ENCODE results near the gene SLC10A1.
A peak's percentile ranks its signal among the peaks of the same experiment; 100 is the strongest.

The SLC10A1 gene

DNA sequence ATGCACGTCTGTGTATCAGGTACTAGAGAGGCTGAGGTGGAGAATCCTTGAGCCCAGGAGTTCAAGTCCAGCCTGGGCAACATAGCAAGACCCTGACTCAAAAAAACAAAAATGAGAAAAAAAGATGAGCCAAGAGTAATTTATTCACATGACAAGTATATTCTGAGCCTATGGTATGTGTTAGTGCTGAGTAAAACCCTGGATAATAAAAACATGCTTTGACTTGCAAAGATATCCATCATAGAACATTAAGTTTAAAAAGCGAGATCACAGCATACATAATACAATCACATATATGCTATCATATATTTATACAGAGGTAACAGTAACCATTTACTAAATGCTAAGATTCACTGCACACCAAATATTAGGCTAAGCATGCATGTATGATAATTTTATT, 23.9 kb upstream of the SLC10A1 start:
- Histone ChIP-seq H3K4me2 (ENCODE audit: low read length) (no peak overlapping the region), H3K9me3 (ENCODE audit: control insufficient read depth, insufficient read depth, low read length) (no peaks in the 10 kb centered on the region), H3K4me1 (ENCODE audit: control insufficient read depth, low read length) (0 out of 2 replicates have a peak, but pooled peaks cover 2% of the 10 kb centered on the region), H3F3A (ENCODE audit: control insufficient read depth, insufficient read depth) (no peaks in the 10 kb centered on the region), H3K9me2 (replicated peaks; ENCODE audit: control insufficient read depth, low read length) (no peaks in the 10 kb centered on the region), H3K27me3 (ENCODE audit: control insufficient read depth, low read length) (peaks cover 5% of the 10 kb centered on the region), H3K79me2 (ENCODE audit: control insufficient read depth, low read length) (no peaks in the 10 kb centered on the region), H4K20me1 (ENCODE audit: control insufficient read depth, insufficient read depth, low read depth, low read length) (no peaks in the 10 kb centered on the region), H3K27ac (ENCODE audit: low read depth, low read length) (no peak overlapping the region), H3K36me3 (ENCODE audit: control insufficient read depth, low read length) (no peaks in the 10 kb centered on the region), H3K4me3 (ENCODE audit: low read length) (no peak overlapping the region)
- TF ChIP-seq, protein P1, sequence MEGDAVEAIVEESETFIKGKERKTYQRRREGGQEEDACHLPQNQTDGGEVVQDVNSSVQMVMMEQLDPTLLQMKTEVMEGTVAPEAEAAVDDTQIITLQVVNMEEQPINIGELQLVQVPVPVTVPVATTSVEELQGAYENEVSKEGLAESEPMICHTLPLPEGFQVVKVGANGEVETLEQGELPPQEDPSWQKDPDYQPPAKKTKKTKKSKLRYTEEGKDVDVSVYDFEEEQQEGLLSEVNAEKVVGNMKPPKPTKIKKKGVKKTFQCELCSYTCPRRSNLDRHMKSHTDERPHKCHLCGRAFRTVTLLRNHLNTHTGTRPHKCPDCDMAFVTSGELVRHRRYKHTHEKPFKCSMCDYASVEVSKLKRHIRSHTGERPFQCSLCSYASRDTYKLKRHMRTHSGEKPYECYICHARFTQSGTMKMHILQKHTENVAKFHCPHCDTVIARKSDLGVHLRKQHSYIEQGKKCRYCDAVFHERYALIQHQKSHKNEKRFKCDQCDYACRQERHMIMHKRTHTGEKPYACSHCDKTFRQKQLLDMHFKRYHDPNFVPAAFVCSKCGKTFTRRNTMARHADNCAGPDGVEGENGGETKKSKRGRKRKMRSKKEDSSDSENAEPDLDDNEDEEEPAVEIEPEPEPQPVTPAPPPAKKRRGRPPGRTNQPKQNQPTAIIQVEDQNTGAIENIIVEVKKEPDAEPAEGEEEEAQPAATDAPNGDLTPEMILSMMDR (IDR thresholded peaks at IDR 0.05; ENCODE audit: low read depth, low read length, poor library complexity, severe bottlenecking): no peak
- no peak for TF ChIP-seq EZH2phosphoT487 (IDR thresholded peaks at IDR 0.05; ENCODE audit: borderline replicate concordance, low read length)

DNA sequence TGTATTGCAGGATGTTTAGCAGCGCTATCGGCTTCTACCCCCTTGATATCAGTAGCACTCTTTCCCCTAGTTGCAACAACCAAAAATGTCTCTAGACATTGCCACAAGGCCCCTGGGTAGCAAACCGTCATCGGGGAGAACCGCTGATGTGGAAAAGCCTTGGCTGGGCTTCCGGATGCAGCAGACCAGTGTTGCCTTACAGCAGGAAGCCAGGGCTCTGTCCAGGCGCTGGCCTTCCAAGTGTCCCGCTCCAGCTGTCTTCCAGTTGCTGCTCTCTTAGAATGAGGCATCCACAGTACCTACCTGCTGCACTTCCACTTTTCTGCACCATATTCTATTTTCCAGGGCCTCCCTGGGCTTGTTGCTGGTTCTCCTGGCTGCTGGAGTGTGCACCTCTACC, 22.6 kb upstream of the SLC10A1 start:
- H3K4me1 ChIP-seq (ENCODE audit: control insufficient read depth, low read length): 0 out of 2 replicates have a peak, but pooled peaks cover 2% of the 10 kb centered on the region
- no peak overlapping the region for H3K27ac ChIP-seq (ENCODE audit: low read depth, low read length)
- no peaks in the 10 kb centered on the region for H3K36me3 ChIP-seq (ENCODE audit: control insufficient read depth, low read length)
- no peaks in the 10 kb centered on the region for H3F3A ChIP-seq (ENCODE audit: control insufficient read depth, insufficient read depth)
- no peak for TF ChIP-seq EZH2phosphoT487 (IDR thresholded peaks at IDR 0.05; ENCODE audit: borderline replicate concordance, low read length)
- TF ChIP-seq, protein P1 (IDR thresholded peaks at IDR 0.05; ENCODE audit: low read depth, low read length, poor library complexity, severe bottlenecking): no peak
- H3K79me2 ChIP-seq (ENCODE audit: control insufficient read depth, low read length): no peaks in the 10 kb centered on the region
- H3K9me2 ChIP-seq (replicated peaks; ENCODE audit: control insufficient read depth, low read length): no peaks in the 10 kb centered on the region
- H3K4me3 ChIP-seq (ENCODE audit: low read length): no peak overlapping the region
- H3K9me3 ChIP-seq (ENCODE audit: control insufficient read depth, insufficient read depth, low read length): no peaks in the 10 kb centered on the region
- no peaks in the 10 kb centered on the region for H4K20me1 ChIP-seq (ENCODE audit: control insufficient read depth, insufficient read depth, low read depth, low read length)
- peaks cover 11% of the 10 kb centered on the region for H3K27me3 ChIP-seq (ENCODE audit: control insufficient read depth, low read length)
- H3K4me2 ChIP-seq (ENCODE audit: low read length): no peak overlapping the region

DNA sequence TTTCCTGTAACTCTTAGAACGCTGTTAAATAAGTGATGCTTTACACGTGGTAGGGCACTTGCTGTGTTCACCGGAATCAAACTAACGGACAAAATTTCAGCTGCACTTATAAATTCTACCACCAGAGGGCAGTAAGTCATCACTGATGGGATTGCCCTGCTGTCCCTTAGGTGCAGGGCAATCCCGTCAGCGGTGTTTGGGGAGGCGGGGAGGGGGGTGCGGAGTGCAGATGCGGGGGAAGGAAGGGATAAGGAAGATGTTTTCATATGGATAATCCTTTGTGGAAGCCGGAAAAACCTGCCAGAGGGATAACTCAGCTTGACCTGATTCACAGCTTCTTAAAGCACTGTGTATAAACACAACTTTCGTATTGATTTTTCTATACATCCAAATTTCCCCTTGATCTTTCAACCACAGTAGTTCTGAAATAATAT, 21.7 kb upstream of the SLC10A1 start:
- Histone ChIP-seq H3K27me3 (ENCODE audit: control insufficient read depth, low read length) (peaks cover 11% of the 10 kb centered on the region), H4K20me1 (ENCODE audit: control insufficient read depth, insufficient read depth, low read depth, low read length) (no peaks in the 10 kb centered on the region), H3K79me2 (ENCODE audit: control insufficient read depth, low read length) (no peaks in the 10 kb centered on the region), H3K9me2 (replicated peaks; ENCODE audit: control insufficient read depth, low read length) (no peaks in the 10 kb centered on the region), H3K27ac (ENCODE audit: low read depth, low read length) (no peak overlapping the region), H3K4me2 (ENCODE audit: low read length) (no peak overlapping the region), H3F3A (ENCODE audit: control insufficient read depth, insufficient read depth) (no peaks in the 10 kb centered on the region), H3K4me1 (ENCODE audit: control insufficient read depth, low read length) (0 out of 2 replicates have a peak, but pooled peaks cover 2% of the 10 kb centered on the region), H3K36me3 (ENCODE audit: control insufficient read depth, low read length) (no peaks in the 10 kb centered on the region), H3K4me3 (ENCODE audit: low read length) (no peak overlapping the region), H3K9me3 (ENCODE audit: control insufficient read depth, insufficient read depth, low read length) (no peaks in the 10 kb centered on the region)
- TF ChIP-seq, protein P1 (IDR thresholded peaks at IDR 0.05; ENCODE audit: low read depth, low read length, poor library complexity, severe bottlenecking): peak; percentile 92
- no peak for TF ChIP-seq EZH2phosphoT487 (IDR thresholded peaks at IDR 0.05; ENCODE audit: borderline replicate concordance, low read length)

Measured in DOHH2 (cell line).